K562 (cell line): ENCODE data around the gene NFE2.

Experiments used
- CTCF ChIP-seq, 3 experiments: IDR thresholded peaks in 2 of 3; conservative IDR thresholded peaks in 1 of 3; 2 replicates each; pipeline ENCODE4 v1.5.1; 2011 to 2012; ENCODE audit warnings: low read length in 3 of 3, mild to moderate bottlenecking in 3 of 3, control low read depth in 2 of 3, improper control_type of control experiment in 1 of 3, inconsistent platforms in 1 of 3, low read depth in 1 of 3, mixed read lengths in 1 of 3, moderate library complexity in 1 of 3; ENCODE audit not compliant: insufficient read depth in 2 of 3
- HNRNPK ChIP-seq: fragments of 200-400 bp; formaldehyde crosslinking; IDR thresholded peaks from one replicate; pipeline ENCODE4 v1.6.1; 2018; ENCODE audit warnings: mild to moderate bottlenecking, low read depth, low read length; ENCODE audit not compliant: poor library complexity, severe bottlenecking
- JUN ChIP-seq, 2 experiments: sonication (generic) in 1 of 2; formaldehyde crosslinking in 1 of 2; IDR thresholded peaks; 2 replicates each; pipeline versions ENCODE4 v1.6.1 to v1.8.0; 2012 to 2022; ENCODE audit warnings: borderline replicate concordance in 2 of 2, mild to moderate bottlenecking in 2 of 2, improper control_type of control experiment in 1 of 2, low read depth in 1 of 2, low read length in 1 of 2, missing genetic modification reagents in 1 of 2
- TFAP4 ChIP-seq: sonication (generic); formaldehyde crosslinking; IDR thresholded peaks from 2 replicates; pipeline ENCODE4 v1.8.0; 2022; ENCODE audit warnings: missing genetic modification reagents, mild to moderate bottlenecking, moderate library complexity, borderline replicate concordance
- ZBTB33 ChIP-seq: sonication (generic); formaldehyde crosslinking; IDR thresholded peaks from 2 replicates; pipeline ENCODE4 v1.8.1; 2023; ENCODE audit warnings: mild to moderate bottlenecking, missing genetic modification reagents
- ZFX ChIP-seq: sonication (generic); formaldehyde crosslinking; IDR thresholded peaks from 2 replicates; pipeline ENCODE4 v1.8.0; 2022; ENCODE audit warnings: mild to moderate bottlenecking, missing genetic modification reagents, moderate library complexity

- TF ChIP-seq ZBTB33 (no peak), JUN (IDR thresholded peaks at IDR 0.05; ENCODE audit: borderline replicate concordance, low read depth, low read length) (no peak), JUN (CRISPR knock-in tag; IDR thresholded peaks at IDR 0.05; ENCODE audit: borderline replicate concordance) (no peak), HNRNPK (no peak), ZFX (CRISPR knock-in tag) (no peak), CTCF (IDR thresholded peaks at IDR 0.05 in 2 of 3, conservative IDR thresholded peaks at IDR 0.05 in 1 of 3; ENCODE audit: insufficient read depth in 2 of 3, low read depth in 1 of 3, low read length in 3 of 3) (no peak), TFAP4 (CRISPR knock-in tag) (no peak)
Observed at GRCh38 chr12:54349679-54350078, 48.9 kb upstream of the NFE2 start.
